Non-pigmented ciliary epithelial cell (primary cell): ENCODE measurements around the gene HLX.

Source experiments
- DNase-seq: peaks from one replicate; pipeline ENCODE4 v3.0.0-alpha.2; 2010; ENCODE audit warnings: low read depth

Gene HLX

GRCh38 chr1:220882061-220882891 lies 3.0 kb downstream of the HLX start:
- no peak for DNase-seq

- no peak for DNase-seq
Measured at GRCh38 chr1:220884109-220884980, 5.1 kb downstream of the HLX start.

- no peak for DNase-seq
Measured at GRCh38 chr1:220884981-220885918, 6.0 kb downstream of the HLX start.

GRCh38 chr1:220885971-220886370 lies 6.7 kb downstream of the HLX start:
- no peak for DNase-seq

- DNase-seq: no peak
Measured at GRCh38 chr1:220886470-220887201, 7.4 kb downstream of the HLX start.

- DNase-seq: no peak
Measured at GRCh38 chr1:220887202-220887519, 7.9 kb downstream of the HLX start.

- no peak for DNase-seq
Measured at GRCh38 chr1:220887520-220888416, 8.5 kb downstream of the HLX start.

GRCh38 chr1:220888417-220888986 lies 9.3 kb downstream of the HLX start:
- no peak for DNase-seq

GRCh38 chr1:220889333-220889732 lies 10.1 kb downstream of the HLX start:
- DNase-seq: no peak

- no peak for DNase-seq
Measured at GRCh38 chr1:220889848-220890287, 10.6 kb downstream of the HLX start.

- DNase-seq: no peak
Measured at GRCh38 chr1:220890602-220891001, 11.4 kb downstream of the HLX start.

GRCh38 chr1:220891224-220892085 lies 12.2 kb downstream of the HLX start:
- DNase-seq: no peak

GRCh38 chr1:220892086-220892376 lies 12.8 kb downstream of the HLX start:
- DNase-seq: no peak

- DNase-seq: no peak
Measured at GRCh38 chr1:220892997-220893700, 13.9 kb downstream of the HLX start.

- DNase-seq: no peak
Measured at GRCh38 chr1:220893701-220894024, 14.4 kb downstream of the HLX start.

- no peak for DNase-seq
Measured at GRCh38 chr1:220894025-220894923, 15.0 kb downstream of the HLX start.

GRCh38 chr1:220894924-220895256 lies 15.6 kb downstream of the HLX start:
- no peak for DNase-seq

- DNase-seq: no peak
Measured at GRCh38 chr1:220895412-220895946, 16.2 kb downstream of the HLX start.
